ENCODE measurements around the gene ABCC4. TPM values are rescaled to one million over a fixed set of nuclear protein-coding genes. Genes with fewer than 3 reads are reported as not detected.

ABCC4 gene
- total and polyA plus RNA-seq, 10 donors, result 1.4 to 21.0 (median 13.3) TPM

GRCh38 chr13:95315752-95316151 is 14.5 kb upstream of the ABCC4 start:
- H3K36me3 ChIP-seq, result no peaks in the 10 kb centered on the region
- no peaks in the 10 kb centered on the region for H3K4me1 ChIP-seq
- no peak overlapping the region for H3K4me3 ChIP-seq
- TF ChIP-seq POLR2A (IDR thresholded peaks at IDR 0.05) (no peak), CTCF (IDR thresholded peaks at IDR 0.05 in 8 of 11, conservative IDR thresholded peaks at IDR 0.05 in 3 of 11) (no peak), POLR2AphosphoS5 (IDR thresholded peaks at IDR 0.05) (no peak)
- WGBS, 5 donors, result 78 to 92% (median 89%) methylated on average over 3 of the region's 3 CpGs
- intact Hi-C loops (cut with DNase I; ENCODE audit: low total_unique reads), result no loop called here
- H3K27me3 ChIP-seq (replicated peaks in 1 of 7), result no peaks in the 10 kb centered on the region
- no peaks in the 10 kb centered on the region for H3K9me3 ChIP-seq
- H3K27ac ChIP-seq, result no peak overlapping the region
- no peak for DNase-seq

GRCh38 chr13:95307507-95307906 is 6.3 kb upstream of the ABCC4 start:
- no peak for TF ChIP-seq POLR2A (IDR thresholded peaks at IDR 0.05)
- no peak for DNase-seq

GRCh38 chr13:95304453-95304852 is 3.2 kb upstream of the ABCC4 start:
- Histone ChIP-seq H3K27ac (no peak overlapping the region), H3K4me1 (peaks cover 0 to 29% (median 13%) of the 10 kb centered on the region in 6 donors), H3K27me3 (replicated peaks in 1 of 7) (peaks cover 0 to 21% (median 3%) of the 10 kb centered on the region in 7 donors), H3K36me3 (no peaks in the 10 kb centered on the region), H3K9me3 (peaks cover 0 to 1% (median 0%) of the 10 kb centered on the region in 8 donors), H3K4me3 (no peak overlapping the region)
- no peak for DNase-seq
- WGBS, 5 donors, result 54 to 76% (median 66%) methylated on average over 2 of the region's 2 CpGs
- TF ChIP-seq POLR2AphosphoS5 (IDR thresholded peaks at IDR 0.05) (no peak), CTCF (IDR thresholded peaks at IDR 0.05 in 8 of 11, conservative IDR thresholded peaks at IDR 0.05 in 3 of 11) (no peak), POLR2A (IDR thresholded peaks at IDR 0.05) (no peak)
- intact Hi-C loops (cut with DNase I; ENCODE audit: low total_unique reads), result no loop called here

More at GRCh38 chr13:95307507-95307906, 6.3 kb upstream of the ABCC4 start:
- intact Hi-C loops (cut with DNase I; ENCODE audit: low total_unique reads), result no loop called here
- peaks cover 0 to 5% (median 0%) of the 10 kb centered on the region in 7 donors for H3K27me3 ChIP-seq (replicated peaks in 1 of 7)
- WGBS, 5 donors, result 78 to 91% (median 80%) methylated on average over 6 of the region's 6 CpGs
- H3K4me1 ChIP-seq, result peaks cover 0 to under 1% (median 0%) of the 10 kb centered on the region in 6 donors
- peaks cover 0 to 4% (median 0%) of the 10 kb centered on the region in 8 donors for H3K9me3 ChIP-seq
- no peaks in the 10 kb centered on the region for H3K36me3 ChIP-seq
- H3K27ac ChIP-seq, result no peak overlapping the region
- H3K4me3 ChIP-seq, result no peak overlapping the region

GRCh38 chr13:95301968-95302393 is 730 bp upstream of the ABCC4 start:
- no peak for DNase-seq
- no peaks in the 10 kb centered on the region for H3K9me3 ChIP-seq
- peaks cover 0 to 21% (median 3%) of the 10 kb centered on the region in 7 donors for H3K27me3 ChIP-seq (replicated peaks in 1 of 7)
- peak overlapping the region in 7 of 8 donors; percentile 40 to 79 (median 67) for H3K27ac ChIP-seq
- intact Hi-C loops (cut with DNase I; ENCODE audit: low total_unique reads), result no loop called here
- TF ChIP-seq CTCF (IDR thresholded peaks at IDR 0.05 in 8 of 11, conservative IDR thresholded peaks at IDR 0.05 in 3 of 11), result no peak
- no peak for TF ChIP-seq POLR2A (IDR thresholded peaks at IDR 0.05)
- TF ChIP-seq POLR2AphosphoS5 (IDR thresholded peaks at IDR 0.05), result no peak
- no peaks in the 10 kb centered on the region for H3K36me3 ChIP-seq
- peak overlapping the region; percentile 65 to 91 (median 86) for H3K4me3 ChIP-seq
- H3K4me1 ChIP-seq, result peaks cover 0 to 47% (median 17%) of the 10 kb centered on the region in 6 donors
- WGBS, 5 donors, result 19 to 27% (median 23%) methylated on average over 12 to 13 of the region's 13 CpGs

Data from spleen (tissue), 11 donors.